Endometrial microvascular endothelial cells (primary cell): ENCODE measurements around the gene RNF38. TPM values are rescaled to one million over a fixed set of nuclear protein-coding genes. Genes with fewer than 3 reads are reported as not detected.
"Not testable (repeated sequence)": the region's sequence is repeated elsewhere in the genome, so short reads cannot be mapped to it uniquely, and the experiment has no call there.

Experiments used
- in situ Hi-C: cut with HindIII; loops from 2 replicates; pipeline ENCODE4 v1.10.0; 2017; ENCODE audit warnings: low sequenced_read_pairs, low pct_unique_long_range_greater_than_20kb; ENCODE audit errors: inconsistent ontology term
- total RNA-seq: library from RNA; depleted of rRNA; stranded (reverse); fragments of >200 nt; gene quantifications from one replicate; pipeline ENCODE4 v1.2.3, GENCODE V29; 2015; ENCODE audit errors: inconsistent ontology term

The RNF38 gene
- total RNA-seq, 1 donor from 2014 or later: 19.7 TPM

DNA sequence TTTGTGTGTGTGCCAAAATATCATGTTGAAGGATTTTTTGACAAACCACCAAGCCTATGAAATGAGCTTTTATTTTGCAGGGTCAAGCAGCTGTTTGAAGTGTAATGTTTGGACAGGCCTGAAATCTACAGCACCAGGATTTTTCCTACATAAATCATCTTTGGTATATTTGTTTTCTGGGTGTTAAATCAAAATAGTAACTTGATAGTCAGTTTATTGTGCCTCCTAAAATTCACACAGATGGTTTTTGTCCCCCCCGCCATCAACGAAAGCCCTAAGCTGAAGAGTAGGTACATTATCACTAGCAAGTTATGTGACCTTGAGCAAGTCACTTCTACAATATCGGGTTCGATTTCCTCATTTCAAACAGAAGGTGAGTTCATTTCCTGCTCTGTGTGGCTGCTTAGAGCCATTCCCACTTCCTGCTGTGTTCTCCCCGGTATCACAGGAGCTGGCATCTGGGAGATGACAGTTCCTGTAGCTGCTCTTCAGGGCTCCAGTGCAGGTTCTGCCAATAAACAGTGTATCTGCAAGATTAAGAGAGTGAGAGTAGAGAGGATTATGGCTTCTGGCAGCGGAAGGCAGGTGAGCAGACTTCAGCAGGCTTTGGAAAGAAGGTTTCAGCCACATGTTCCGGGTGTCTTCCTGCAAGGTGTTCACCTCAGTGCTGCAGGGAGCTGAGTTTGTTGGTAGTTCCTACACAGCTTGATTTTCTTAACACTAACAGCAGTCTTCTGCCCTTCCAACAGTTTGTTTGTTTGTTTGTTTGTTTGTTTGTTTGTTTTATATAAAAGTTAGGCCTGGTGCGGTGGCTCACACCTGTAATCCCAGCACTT, 93.4 kb downstream of the RNF38 start:
- in situ Hi-C loops: no loop called here

DNA sequence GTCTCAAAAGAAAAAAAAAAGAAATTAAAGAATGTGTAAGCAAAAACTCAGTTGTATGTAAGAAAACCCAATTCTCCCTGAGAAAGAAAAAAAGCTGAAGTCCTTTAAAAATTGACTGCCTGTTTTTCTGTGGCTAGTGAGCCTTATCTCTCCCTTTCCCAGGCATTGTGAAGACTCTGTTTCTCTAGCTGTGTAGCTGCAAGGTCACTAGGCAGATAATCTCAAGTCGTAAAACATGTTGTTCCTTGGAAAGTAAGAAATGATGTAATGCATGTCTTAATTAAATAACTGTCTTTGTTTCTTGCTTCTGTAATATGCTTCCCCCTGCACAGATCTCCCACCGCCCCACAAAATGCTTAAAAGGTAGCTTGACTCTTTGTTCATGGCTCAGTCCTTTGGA, 95.7 kb downstream of the RNF38 start:
- in situ Hi-C loops: not testable (repeated sequence)

DNA sequence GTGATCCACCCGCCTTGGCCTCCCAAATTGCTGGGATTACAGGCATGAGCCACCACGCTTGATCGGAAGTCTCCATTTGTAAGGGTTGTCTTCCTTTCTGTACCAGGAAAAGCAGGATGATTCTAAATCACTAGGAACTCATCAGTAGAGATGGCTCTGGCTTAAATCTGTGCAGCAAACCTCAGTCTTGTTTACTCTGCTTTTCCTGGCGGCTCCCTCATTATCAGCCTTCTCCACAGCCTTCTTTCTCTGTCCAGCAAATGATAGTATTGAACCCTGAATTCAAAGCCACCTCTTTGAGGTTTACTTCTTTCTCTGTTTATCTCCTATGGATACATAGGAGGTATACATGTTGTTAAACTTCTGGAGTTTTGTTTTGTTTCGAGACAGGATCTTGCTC, 98.8 kb downstream of the RNF38 start:
- in situ Hi-C loops: no loop called here

DNA sequence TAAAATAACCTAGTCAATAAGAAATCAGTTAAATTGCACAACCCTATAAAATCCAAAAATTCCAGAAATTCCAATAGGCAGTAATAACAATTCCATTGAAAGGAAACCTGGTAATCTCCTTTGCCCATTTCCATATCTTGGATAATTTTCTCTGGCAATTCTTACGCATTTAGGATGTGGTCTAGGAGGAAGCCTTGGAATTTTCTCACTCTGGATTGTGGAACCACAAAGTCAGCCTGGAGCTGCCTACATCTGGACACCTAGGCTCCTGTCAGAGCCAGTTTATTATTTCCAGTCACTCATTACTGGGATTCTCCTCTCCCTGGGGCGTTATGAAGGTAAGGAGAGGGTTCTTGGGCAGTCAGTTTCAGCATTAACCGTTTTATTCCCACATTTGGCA, 101.5 kb downstream of the RNF38 start:
- in situ Hi-C loops: no loop called here

DNA sequence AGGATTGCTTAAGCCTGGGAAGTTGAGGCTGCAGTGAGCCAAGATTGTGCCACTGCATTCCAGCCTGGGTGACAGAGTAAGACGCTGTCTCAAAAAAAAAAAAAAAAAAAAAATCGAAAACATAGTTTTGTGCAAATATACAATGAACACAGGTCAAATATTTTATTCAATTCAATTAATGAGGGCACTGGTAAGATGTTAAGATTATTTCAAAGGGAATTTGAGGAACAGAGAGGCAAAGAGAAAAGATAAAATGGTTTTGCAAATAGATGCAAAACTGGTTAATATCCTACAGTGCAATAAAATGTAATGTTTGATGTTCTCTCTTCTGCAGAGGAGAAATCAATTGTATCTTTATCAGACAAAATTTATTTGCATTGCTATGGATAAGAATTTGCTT, 102.3 kb downstream of the RNF38 start:
- in situ Hi-C loops: no loop called here

DNA sequence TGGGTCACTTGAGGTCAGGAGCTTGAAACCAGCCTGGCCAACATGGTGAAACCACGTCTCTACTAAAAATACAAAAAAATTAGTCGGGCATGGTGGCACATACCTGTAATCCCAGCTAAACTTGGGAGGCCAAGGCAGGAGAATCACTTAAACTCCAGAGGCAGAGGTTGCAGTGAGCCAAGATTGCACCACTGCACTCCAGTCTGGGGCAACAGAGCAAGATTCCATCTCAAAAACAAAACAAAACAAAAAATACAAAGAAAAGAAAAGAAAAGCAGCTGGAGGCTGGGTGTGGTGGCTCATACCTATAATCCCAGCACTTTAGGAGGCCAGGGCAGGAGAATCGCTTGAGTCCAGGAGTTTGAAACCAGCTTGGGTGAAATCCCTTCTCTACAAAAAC, 105.1 kb downstream of the RNF38 start:
- in situ Hi-C loops: not testable (repeated sequence)

DNA sequence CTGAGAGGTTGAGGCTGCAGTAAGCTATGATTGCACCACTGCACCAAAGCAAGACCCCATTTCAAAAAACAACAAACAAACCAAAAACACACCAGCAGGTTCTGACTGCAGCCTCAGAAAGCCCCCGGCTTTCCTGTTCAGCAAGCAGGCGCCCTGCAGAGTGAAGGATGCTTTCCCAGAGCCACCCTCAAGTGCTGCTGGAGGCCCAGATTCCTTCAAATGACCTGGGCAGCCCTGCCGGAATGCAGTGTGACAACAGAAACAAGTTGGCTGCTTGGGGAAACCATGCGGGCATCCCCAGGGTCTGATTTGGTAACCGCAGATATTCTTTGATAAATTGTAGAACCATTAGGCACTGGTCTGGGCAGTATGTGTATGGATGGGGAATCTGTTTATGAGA, 106.2 kb downstream of the RNF38 start:
- in situ Hi-C loops: no loop called here

DNA sequence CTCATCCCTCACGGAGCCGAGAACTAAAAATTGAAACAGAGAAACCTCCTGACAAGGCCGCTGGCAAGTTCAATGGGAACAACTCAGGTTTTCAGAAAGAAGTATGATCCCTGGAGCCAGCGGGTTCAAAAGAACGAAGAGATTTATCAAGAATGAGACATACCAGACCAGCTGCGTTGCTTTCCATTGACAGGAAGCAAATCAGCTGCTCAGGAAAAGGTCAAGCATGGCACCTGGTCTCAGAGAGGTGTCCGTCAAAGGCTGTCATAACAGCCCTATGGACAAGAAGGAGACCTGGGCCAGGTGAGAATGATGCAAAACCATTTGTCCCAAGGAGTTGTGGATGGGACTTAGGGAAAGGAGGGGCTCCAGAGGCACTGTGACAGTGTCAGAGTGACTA, 106.9 kb downstream of the RNF38 start:
- in situ Hi-C loops: no loop called here

DNA sequence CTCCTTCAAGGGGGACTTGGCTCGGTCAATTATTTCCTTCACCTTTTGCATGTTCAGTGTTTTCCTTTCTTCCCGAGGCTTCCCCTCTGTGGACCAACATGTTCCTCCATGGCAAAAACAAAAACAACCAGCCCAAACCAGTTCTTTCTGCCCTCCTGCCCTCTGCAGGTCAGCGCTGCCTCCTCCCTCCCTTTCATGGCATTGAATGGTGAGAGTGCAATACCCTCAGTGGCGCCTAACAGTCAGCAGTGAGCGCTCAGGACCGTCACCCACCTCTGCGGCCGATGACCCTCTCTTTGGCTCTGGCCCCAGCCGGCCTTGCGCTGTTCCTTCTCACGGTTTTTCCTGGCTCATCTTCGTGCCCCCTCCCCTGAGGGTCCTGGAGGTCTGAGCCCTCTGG, 107.4 kb downstream of the RNF38 start:
- in situ Hi-C loops: no loop called here

DNA sequence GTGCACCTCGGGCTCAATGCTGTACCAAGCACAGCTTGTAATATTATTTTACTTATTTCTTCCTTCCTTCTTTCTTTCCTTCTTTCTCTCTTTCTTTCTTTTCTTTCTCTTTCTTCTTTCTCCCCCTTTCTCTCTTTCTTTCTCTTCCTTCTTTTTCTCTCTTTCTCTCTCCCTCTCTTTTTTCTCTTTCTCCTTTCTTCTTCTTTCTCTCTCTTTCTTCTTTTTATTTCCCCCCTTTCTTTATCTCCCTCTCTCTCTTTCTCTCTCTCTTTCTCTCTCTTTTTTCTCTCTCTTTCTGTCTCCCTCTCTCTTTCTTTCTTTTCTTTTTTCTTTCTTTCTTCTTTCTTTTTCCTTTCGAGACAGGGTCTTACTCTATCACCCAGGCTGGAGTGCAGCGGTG, 109.1 kb downstream of the RNF38 start:
- in situ Hi-C loops: no loop called here

DNA sequence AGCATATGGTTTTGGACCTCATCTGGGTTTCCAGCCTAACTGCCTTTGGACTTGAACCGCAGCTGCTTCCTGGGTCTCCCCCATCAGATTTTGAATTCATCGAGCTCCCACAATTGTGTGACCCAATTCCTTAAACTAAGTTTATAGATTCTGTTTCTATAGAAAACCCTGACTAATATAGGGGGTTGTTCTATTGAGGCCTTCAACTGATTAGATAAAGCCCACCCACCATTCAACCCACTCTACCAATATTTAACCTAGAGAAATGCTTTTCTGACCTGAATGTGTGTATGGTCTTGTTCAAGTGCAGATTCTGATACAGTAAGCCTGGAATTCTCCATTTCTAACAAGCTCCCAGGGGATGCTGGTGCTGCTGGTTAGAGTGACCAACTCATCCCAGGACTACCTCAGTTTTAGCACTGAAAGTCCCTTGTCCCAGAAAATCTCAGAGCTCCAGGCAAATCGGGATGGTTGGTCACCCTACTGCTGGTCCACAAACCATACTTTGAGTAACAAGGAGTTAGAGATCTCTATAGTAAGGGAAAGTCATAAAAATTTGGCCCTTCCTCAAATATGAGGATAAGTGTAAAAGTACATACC, 110.1 kb downstream of the RNF38 start:
- in situ Hi-C loops: no loop called here

DNA sequence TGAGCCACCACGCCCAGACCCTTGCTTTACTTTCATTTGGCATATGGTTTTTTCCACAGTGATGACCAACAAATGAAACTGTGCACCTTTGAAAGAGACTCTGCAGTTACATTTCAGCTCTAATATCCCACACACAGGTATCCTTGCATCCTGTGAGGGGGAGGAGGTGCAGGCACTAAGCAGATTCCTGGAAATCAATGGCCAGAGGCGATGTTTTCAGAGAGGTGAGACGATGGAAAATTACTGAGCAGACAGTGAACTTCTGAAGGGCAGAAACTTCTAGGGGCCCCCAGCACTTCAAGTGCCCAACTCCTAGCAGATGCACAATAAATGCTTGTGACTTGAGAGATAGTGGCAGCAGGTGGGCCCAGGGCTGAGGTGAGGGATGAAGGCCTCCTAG, 112.0 kb downstream of the RNF38 start:
- in situ Hi-C loops: no loop called here

Other genes starting within 250 kb of the RNF38 start
- gene CCIN, start 230.9 kb downstream of the RNF38 start, total RNA-seq: 1.9 TPM
- 387 TPM for gene CLTA, start 209.3 kb downstream of the RNF38 start, total RNA-seq
- 12.4 TPM for gene GNE, start 141.8 kb downstream of the RNF38 start, total RNA-seq
- gene MELK, start 172.6 kb upstream of the RNF38 start, total RNA-seq: 61.8 TPM